ENCODE data around the gene BMAL1.

DNA sequence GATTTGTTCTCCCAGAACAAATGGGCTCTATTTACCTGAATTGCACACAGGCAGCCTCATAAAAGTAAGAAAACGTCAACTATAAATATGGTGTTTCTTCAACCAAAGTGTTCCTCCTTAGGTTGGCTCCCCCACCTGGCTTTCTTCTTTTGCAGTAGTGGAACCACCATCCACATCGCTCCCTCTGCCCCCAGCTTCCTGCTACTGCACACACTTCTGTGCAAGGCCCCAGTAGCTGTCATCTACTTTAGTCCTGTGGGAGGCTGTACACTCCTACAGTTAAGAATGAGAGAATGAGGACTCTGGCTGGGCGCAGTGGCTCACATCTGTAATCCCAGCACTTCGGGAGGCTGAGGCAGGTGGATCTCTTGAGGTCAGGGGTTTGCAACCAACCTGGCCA lies 89.5 kb downstream of the BMAL1 start:
- TF ChIP-seq RAD21 (IDR thresholded peaks at IDR 0.05; ENCODE audit: low read depth) (no peak), CEBPB (IDR thresholded peaks at IDR 0.05) (no peak), TAF1 (IDR thresholded peaks at IDR 0.05; ENCODE audit: low read depth) (no peak), FOXM1 (IDR thresholded peaks at IDR 0.05; ENCODE audit: borderline replicate concordance, low read depth) (no peak), YY1 (IDR thresholded peaks at IDR 0.05; ENCODE audit: low read depth) (no peak), EGR1 (IDR thresholded peaks at IDR 0.05) (no peak), EP300 (IDR thresholded peaks at IDR 0.05; ENCODE audit: borderline replicate concordance) (no peak), NFIC (IDR thresholded peaks at IDR 0.05) (no peak), ZBTB7A (IDR thresholded peaks at IDR 0.05; ENCODE audit: low read depth) (no peak), TCF12 (IDR thresholded peaks at IDR 0.05; ENCODE audit: low read depth) (no peak), CREB1 (IDR thresholded peaks at IDR 0.05; ENCODE audit: low read depth) (no peak)
- TF ChIP-seq, protein P1, sequence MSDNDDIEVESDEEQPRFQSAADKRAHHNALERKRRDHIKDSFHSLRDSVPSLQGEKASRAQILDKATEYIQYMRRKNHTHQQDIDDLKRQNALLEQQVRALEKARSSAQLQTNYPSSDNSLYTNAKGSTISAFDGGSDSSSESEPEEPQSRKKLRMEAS (IDR thresholded peaks at IDR 0.05), result no peak
- TF ChIP-seq, protein P2, sequence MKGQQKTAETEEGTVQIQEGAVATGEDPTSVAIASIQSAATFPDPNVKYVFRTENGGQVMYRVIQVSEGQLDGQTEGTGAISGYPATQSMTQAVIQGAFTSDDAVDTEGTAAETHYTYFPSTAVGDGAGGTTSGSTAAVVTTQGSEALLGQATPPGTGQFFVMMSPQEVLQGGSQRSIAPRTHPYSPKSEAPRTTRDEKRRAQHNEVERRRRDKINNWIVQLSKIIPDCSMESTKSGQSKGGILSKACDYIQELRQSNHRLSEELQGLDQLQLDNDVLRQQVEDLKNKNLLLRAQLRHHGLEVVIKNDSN (IDR thresholded peaks at IDR 0.05), result no peak
- TF ChIP-seq, protein P3, sequence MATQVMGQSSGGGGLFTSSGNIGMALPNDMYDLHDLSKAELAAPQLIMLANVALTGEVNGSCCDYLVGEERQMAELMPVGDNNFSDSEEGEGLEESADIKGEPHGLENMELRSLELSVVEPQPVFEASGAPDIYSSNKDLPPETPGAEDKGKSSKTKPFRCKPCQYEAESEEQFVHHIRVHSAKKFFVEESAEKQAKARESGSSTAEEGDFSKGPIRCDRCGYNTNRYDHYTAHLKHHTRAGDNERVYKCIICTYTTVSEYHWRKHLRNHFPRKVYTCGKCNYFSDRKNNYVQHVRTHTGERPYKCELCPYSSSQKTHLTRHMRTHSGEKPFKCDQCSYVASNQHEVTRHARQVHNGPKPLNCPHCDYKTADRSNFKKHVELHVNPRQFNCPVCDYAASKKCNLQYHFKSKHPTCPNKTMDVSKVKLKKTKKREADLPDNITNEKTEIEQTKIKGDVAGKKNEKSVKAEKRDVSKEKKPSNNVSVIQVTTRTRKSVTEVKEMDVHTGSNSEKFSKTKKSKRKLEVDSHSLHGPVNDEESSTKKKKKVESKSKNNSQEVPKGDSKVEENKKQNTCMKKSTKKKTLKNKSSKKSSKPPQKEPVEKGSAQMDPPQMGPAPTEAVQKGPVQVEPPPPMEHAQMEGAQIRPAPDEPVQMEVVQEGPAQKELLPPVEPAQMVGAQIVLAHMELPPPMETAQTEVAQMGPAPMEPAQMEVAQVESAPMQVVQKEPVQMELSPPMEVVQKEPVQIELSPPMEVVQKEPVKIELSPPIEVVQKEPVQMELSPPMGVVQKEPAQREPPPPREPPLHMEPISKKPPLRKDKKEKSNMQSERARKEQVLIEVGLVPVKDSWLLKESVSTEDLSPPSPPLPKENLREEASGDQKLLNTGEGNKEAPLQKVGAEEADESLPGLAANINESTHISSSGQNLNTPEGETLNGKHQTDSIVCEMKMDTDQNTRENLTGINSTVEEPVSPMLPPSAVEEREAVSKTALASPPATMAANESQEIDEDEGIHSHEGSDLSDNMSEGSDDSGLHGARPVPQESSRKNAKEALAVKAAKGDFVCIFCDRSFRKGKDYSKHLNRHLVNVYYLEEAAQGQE (IDR thresholded peaks at IDR 0.05; ENCODE audit: low read depth), result no peak
